HL-60/S4 treated with retinoic acid at 250 ng/mL for 4 days and 3 days (cell line): ENCODE data around the gene PRKCH.
"Not testable (repeated sequence)": the region's sequence is repeated elsewhere in the genome, so short reads cannot be mapped to it uniquely, and the experiment has no call there.

Experiments used
- in situ Hi-C: fragments of 300-500 bp; cut with MboI; formaldehyde crosslinking; loops from 2 replicates; pipeline ENCODE4 v1.7.0; 2022; ENCODE audit warnings: low sequenced_read_pairs

The PRKCH gene

GRCh38 chr14:61520576-61520975 is 199.2 kb downstream of the PRKCH start:
- in situ Hi-C loops = no loop called here

GRCh38 chr14:61521773-61522172 is 200.4 kb downstream of the PRKCH start:
- in situ Hi-C loops = no loop called here

- in situ Hi-C loops = no loop called here
These were observed 202.4 kb downstream of the PRKCH start for GRCh38 chr14:61523751-61524150.

- in situ Hi-C loops = no loop called here
These were observed 202.9 kb downstream of the PRKCH start for GRCh38 chr14:61524211-61524806.

DNA sequence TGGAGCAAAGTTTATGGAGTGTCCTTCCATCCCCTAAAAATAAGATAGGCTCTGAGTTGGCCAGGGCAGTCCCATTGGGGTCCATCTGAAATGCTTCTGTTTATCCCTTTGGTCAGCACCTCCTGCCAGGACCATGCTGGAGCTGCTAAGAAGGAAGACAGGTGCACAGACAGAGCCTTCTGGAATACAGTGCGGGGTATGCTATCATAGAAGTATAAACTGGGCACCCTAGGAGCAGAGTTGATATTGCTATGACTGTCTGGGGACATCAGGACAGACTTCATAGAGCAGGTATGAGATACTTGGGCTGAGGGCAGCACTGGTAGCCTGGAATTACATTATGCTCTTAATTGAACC is 203.5 kb downstream of the PRKCH start:
- in situ Hi-C loops = no loop called here

GRCh38 chr14:61525293-61526011 is 204.1 kb downstream of the PRKCH start:
- in situ Hi-C loops = no loop called here

GRCh38 chr14:61526405-61527312 is 205.3 kb downstream of the PRKCH start:
- in situ Hi-C loops = no loop called here

DNA sequence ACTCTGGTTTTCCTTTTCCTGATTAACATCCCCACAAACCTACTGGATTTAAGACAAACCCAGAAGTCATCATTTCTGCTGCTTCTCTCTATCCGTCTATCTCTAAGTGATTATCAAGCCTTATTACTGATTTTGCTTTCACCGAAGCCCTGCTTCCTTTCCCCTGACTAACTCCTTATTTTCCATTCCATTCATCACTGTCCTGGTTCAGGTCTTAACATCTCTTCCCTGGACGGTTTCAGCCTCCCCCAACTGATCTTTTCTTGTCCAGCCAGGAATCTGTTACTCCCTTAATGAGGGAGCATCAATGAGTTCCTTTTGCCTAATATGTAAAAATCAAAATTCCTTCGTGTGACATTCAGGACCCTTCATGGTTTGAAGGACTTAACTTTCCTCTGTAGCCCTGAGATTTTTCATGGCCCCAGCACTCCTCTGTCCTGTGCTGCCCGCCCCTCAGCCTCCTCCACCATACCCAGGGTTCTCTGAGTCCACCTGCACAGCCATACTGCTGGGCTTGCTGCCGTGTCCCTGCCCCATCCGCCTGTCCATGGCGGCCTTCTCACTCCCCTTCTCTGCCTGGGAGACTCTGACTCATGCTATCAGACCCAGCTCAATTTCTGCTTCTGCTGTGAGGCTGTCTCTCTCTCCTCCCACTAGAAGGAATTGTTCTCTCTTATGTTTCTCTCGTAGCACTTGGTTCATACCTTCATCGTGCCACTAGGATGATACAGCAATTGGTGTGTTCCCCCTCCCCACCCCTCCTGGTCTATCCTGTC is 206.1 kb downstream of the PRKCH start:
- in situ Hi-C loops = no loop called here

- in situ Hi-C loops = no loop called here
These were observed 207.2 kb downstream of the PRKCH start for GRCh38 chr14:61528591-61529021.

GRCh38 chr14:61529360-61529759 is 208.0 kb downstream of the PRKCH start:
- in situ Hi-C loops = not testable (repeated sequence)

DNA sequence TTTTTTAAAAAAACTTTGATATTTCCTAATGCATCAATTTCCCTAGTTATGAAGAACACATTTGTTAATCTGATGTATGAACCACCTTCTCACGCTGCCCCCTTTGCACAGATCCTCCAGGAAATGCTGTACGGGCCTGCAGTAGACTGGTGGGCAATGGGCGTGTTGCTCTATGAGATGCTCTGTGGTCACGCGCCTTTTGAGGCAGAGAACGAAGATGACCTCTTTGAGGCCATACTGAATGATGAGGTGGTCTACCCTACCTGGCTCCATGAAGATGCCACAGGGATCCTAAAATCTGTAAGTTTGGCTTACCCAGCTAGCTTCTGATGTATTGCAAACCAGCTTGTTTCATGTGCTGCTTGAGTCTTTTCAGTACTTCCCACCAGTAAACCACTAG is 208.9 kb downstream of the PRKCH start:
- in situ Hi-C loops = no loop called here

DNA sequence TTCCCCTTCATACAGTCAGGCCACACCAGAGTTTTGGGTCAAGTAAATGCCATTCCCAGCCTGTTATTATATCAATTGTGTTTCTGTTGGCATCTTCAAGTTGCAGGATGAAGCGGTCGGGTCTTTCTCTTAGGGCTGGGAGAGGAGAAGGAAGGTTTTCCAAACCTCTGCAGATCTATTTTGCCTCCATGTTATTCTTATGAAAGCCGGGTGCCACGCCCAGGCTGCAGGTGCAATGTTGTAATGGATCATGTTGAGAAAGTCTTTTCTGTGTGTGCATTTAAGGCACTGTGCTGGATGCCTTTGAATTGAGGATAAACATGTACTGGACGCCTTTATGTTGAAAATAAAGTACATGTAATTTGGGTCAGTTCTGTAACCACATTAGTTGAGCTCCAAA is 209.5 kb downstream of the PRKCH start:
- in situ Hi-C loops = no loop called here

DNA sequence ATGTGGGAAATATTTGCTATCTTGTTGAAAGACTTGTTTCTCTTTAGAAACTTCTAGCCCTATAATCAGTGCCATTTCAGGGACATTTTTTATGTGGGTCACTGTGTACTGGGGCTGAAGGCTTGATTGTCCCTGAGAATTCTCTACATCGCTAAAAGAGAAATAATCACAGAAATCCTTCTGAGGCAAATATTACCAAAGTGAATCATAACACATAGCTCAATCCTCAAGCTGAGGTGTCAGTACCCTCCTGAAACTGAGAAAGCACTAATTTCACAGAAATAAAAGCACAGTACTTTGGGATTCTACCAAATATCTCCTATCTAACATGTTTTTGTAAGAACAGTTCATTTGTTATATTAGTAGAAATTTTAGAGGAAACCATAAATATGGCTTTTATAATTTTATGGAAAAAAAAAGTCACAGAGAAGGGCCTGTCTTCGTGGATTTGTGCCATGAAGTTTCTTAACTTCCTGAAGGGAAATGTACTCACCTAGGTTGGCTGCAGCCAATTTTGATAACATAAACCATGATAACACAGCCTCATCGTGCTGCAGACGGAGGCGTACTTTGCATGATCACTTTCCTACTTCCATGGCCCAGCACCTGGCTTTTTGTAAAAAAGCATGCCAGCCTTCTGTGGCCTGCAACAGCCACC is 210.2 kb downstream of the PRKCH start:
- in situ Hi-C loops = no loop called here

- in situ Hi-C loops = no loop called here
These were observed 210.7 kb downstream of the PRKCH start for GRCh38 chr14:61532123-61532505.

DNA sequence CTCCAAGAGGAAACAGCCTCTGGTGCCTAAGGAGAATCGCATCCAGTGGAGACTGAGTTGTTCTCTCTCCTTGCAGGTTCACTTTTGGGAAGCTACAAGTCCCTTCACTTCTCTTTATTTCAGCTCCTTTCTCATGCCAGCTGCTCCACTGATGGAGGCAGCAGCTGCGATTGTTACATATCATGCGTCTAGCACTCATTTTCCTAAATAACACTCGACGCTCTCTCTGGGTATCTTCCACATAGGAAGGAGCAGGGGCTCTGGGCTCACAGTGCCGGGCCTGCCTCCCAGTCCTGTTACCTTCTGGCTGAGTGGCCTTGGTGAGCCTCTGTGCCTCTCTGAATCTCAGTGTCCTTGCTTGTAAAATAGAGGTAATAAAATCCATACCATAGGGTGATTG is 211.4 kb downstream of the PRKCH start:
- in situ Hi-C loops = no loop called here

GRCh38 chr14:61533513-61534255 is 212.3 kb downstream of the PRKCH start:
- in situ Hi-C loops = no loop called here

GRCh38 chr14:61535032-61535431 is 213.7 kb downstream of the PRKCH start:
- in situ Hi-C loops = no loop called here

GRCh38 chr14:61535458-61535857 is 214.1 kb downstream of the PRKCH start:
- in situ Hi-C loops = no loop called here

DNA sequence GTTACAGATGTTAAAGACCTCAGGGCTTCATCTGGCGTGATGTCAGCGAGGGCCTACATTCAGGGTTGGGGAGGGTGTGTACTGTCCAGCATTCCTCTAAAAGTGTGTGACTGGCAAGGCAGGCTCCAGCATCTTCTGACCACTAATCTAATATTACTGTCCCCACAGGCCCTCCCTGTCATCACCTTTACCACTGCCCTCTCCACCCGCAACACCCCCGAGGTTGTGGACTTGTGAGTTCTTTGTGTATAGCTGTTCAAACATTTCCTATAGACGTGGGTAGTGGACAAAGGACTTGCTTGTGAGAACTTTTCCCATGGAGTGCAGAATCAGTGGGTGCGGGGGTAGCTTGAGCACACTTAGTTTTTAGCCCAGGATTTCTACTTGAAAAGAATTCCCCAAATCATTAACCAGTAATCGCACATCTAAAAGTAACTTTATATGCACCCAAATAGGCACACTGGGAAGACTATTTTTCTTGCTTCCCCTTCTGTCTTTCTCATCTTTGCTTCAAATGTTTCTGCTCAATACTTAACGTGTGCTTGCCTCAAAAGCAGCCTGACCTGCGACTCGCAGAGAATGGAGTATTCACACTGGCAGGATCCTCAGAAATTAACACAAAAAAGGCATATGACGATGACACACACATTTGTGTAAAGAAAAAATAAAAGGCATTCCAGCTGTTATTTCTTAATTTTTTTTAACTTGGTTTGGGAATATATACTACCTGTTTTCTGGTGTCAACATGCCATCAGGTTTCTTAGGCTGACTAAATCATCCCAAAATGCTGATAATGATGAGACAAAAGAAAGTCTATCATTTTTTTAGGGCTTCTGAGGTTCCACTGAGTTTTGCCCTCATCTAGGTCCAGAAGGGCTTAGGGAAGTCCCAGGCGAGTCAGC is 215.5 kb downstream of the PRKCH start:
- in situ Hi-C loops = no loop called here
